ENCODE measurements around the gene MVP.

MVP gene

DNA sequence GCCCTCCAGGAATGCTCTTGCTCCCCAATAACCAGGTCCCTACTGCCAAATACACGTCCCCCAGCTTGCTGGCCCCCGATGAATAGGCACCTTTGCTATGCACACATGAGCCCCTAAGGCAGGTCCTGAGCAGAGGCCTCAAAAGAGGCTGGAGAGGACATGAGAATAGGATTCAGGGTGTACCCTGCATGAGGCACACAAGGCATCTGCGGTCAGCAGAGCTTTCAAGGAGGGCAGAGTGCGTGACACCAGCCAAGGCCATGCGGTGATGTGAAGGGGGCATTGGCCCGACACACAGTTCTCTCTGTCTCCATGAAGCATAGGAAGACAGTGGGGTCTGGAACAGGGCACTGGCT is 72.2 kb downstream of the MVP start:
- in situ Hi-C loops (cut with MboI; ENCODE audit: low pct_unique_long_range_greater_than_20kb, low sequenced_read_pairs) = loop anchor here (10.0 kb wide), 1 partner anchor 58 kb away; no protein-coding TSS in a partner anchor
- DNase-seq = no peak

DNA sequence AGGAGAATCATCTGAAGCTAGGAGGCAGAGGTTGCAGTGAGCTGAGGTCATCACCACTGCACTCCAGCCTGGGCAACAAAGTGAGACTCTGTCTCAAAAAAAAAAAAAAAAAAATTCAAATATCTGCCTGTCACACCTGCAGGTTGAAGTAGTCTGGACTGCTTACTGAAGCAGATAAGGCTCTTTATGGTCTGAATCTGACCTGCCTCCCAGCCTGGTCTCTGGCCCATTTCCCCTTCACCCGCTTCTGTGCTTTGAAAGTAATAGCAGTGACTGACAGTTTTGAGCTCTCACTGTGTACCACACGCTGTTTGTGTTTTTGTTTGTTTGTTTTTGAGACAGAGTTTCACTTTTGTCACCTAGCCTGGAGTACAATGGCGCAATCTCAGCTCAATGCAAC is 73.3 kb downstream of the MVP start:
- no peak for DNase-seq
- in situ Hi-C loops (cut with MboI; ENCODE audit: low pct_unique_long_range_greater_than_20kb, low sequenced_read_pairs) = loop anchor here (10.0 kb wide), 1 partner anchor 59 kb away; no protein-coding TSS in a partner anchor

DNA sequence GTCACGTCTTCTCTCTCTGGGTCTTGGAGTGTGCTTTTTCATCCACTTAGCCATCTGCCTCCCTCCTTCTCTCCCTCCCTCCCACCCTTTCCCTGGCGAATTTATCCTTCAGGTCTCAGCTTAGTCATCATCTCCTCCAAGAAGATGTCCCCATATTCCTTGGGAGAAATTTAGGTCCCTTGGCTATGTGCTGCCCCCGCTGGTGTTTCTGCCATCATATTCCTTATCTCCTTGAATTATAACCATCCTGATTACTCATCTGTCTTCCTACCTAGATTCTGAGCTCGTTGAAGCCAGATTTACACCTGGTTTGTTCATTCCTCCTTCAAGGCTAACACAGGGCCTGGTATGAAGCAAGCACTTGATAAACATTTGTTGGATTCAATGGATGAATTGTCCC is 74.1 kb downstream of the MVP start:
- in situ Hi-C loops (cut with MboI; ENCODE audit: low pct_unique_long_range_greater_than_20kb, low sequenced_read_pairs) = loop anchor here (10.0 kb wide), 1 partner anchor 60 kb away; no protein-coding TSS in a partner anchor
- DNase-seq = no peak

DNA sequence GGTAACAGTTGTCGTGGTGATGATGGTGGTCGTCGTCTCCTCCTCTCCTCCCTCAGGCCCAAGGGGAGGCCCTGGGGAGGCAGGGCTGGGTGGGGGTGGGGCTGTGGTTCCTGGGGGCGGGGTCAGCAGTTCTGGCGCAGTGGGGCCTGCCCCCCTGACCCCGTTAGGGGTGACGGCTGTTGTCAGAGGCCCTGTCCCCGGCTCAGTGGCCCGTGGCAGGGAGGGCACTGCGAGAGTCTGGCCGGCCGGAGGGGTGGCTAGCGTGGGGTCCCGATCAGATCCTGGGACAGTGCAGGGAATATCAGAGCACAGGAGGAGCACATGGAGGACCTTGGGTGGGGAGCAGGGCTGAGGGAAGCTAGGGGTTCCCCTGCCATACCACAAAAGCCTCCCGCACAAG is 76.6 kb downstream of the MVP start:
- in situ Hi-C loops (cut with MboI; ENCODE audit: low pct_unique_long_range_greater_than_20kb, low sequenced_read_pairs) = loop anchor here (10.0 kb wide), 1 partner anchor 62 kb away; no protein-coding TSS in a partner anchor
- no peak for DNase-seq

DNA sequence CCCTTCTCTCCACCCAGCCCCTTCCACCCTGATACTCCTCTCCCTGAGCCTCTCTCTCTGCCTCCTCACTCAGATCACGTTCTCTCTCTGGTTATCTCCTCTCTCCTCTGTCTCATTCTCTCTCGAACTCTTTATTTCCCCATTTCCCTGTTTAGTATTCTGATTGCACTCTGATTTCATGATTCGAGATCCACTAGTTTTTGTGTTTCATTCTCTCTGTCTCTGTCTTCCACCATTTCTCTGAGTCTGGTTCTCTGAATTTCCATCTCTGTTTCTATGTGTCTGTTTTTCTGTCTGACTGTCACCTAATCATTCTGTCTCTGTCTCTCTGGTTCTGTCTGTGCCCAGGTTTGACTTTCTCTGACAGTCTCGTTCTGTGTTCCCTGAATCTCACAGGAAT is 77.1 kb downstream of the MVP start:
- in situ Hi-C loops (cut with MboI; ENCODE audit: low pct_unique_long_range_greater_than_20kb, low sequenced_read_pairs) = loop anchor here (10.0 kb wide), 1 partner anchor 63 kb away; no protein-coding TSS in a partner anchor
- no peak for DNase-seq

All from KBM-7 (cell line).